ENCODE results near the gene KIF21B.

Gene KIF21B

DNA sequence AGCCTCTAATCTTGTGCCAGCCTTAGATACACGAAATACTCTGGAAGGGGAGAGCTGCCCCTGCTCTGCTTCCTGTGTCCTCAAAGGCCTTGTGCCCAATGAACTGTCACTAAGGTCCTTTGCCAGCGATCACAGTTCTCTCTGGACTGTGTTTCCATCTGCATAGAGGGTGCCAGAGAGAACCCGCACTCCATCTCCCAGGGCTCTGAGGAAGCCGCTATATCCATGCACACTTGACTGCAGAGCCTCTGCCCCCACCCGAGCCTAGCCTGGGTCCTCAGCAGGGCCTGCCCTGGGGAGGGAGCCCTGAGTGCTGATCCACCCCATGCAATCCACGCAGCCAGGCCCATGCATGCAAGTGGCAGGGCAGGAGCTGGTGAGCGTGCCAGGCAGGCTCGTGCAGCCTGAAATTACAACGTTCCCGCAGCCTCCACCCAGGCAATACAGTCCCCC, 30.6 kb upstream of the KIF21B start:
- peaks cover 69 to 84% of the 10 kb centered on the region in 2 experiments for H3K27me3 ChIP-seq (ENCODE audit: control insufficient read depth in 1 of 2, insufficient read depth in 1 of 2, low read length in 2 of 2)
- no peak overlapping the region for H2BK15ac ChIP-seq (ENCODE audit: low read depth, poor library complexity, severe bottlenecking)
- H3K18ac ChIP-seq (ENCODE audit: low read depth in 1 of 2, low read length in 2 of 2), result no peak overlapping the region
- H2BK120ac ChIP-seq (ENCODE audit: low read depth, low read length), result no peak overlapping the region
- no peak overlapping the region for H3K4me2 ChIP-seq (ENCODE audit: low read length, poor library complexity, severe bottlenecking)
- no peaks in the 10 kb centered on the region for H3K4me1 ChIP-seq (ENCODE audit: control insufficient read depth, insufficient read depth, low read depth, low read length)
- H4K91ac ChIP-seq (ENCODE audit: low read length), result no peak overlapping the region
- DNase-seq, result no peak
- H3K27ac ChIP-seq (ENCODE audit: low read length, poor library complexity, severe bottlenecking), result no peak overlapping the region
- H2BK5ac ChIP-seq (ENCODE audit: low read depth, low read length, poor library complexity, severe bottlenecking), result no peak overlapping the region
- H3K4me3 ChIP-seq (ENCODE audit: insufficient read depth in 1 of 2, low read depth in 1 of 2, low read length in 2 of 2), result no peak overlapping the region
- no peak overlapping the region for H2AFZ ChIP-seq (ENCODE audit: low read depth, low read length)
- no peak overlapping the region for H2AK5ac ChIP-seq (ENCODE audit: low read length, severe bottlenecking)
- no peak overlapping the region for H3K23ac ChIP-seq (ENCODE audit: low read length in 2 of 2)
- no peaks in the 10 kb centered on the region for H3K36me3 ChIP-seq (ENCODE audit: control insufficient read depth in 1 of 2, insufficient read depth in 2 of 2, low read depth in 1 of 2, low read length in 2 of 2)
- peak overlapping the region in 1 of 2 experiments; percentile 18 for H3K14ac ChIP-seq (ENCODE audit: low read length in 2 of 2)
- H4K8ac ChIP-seq (ENCODE audit: low read length), result no peak overlapping the region
- H3K9ac ChIP-seq (ENCODE audit: low read length), result no peak overlapping the region
- 85% methylated on average over 10 of the region's 10 CpGs for WGBS
- no peaks in the 10 kb centered on the region for H3K79me1 ChIP-seq (replicated peaks; ENCODE audit: low read length, poor library complexity, severe bottlenecking)
- H3K4ac ChIP-seq (ENCODE audit: low read depth in 1 of 2, low read length in 2 of 2), result no peak overlapping the region
- H3K9me3 ChIP-seq (ENCODE audit: control insufficient read depth, low read length), result no peaks in the 10 kb centered on the region
- H2BK12ac ChIP-seq (ENCODE audit: low read length in 2 of 2), result peak overlapping the region in 1 of 2 experiments; percentile 25

GRCh38 chr1:201053155-201053860, 29.8 kb upstream of the KIF21B start:
- Histone ChIP-seq H3K18ac (ENCODE audit: low read depth in 1 of 2, low read length in 2 of 2) (no peak overlapping the region), H3K4me1 (ENCODE audit: control insufficient read depth, insufficient read depth, low read depth, low read length) (no peaks in the 10 kb centered on the region), H3K4me3 (ENCODE audit: insufficient read depth in 1 of 2, low read depth in 1 of 2, low read length in 2 of 2) (no peak overlapping the region), H2AK5ac (ENCODE audit: low read length, severe bottlenecking) (no peak overlapping the region), H2BK12ac (ENCODE audit: low read length in 2 of 2) (no peak overlapping the region), H3K4ac (ENCODE audit: low read depth in 1 of 2, low read length in 2 of 2) (no peak overlapping the region), H3K9ac (ENCODE audit: low read length) (no peak overlapping the region), H3K36me3 (ENCODE audit: control insufficient read depth in 1 of 2, insufficient read depth in 2 of 2, low read depth in 1 of 2, low read length in 2 of 2) (no peaks in the 10 kb centered on the region), H3K27me3 (ENCODE audit: control insufficient read depth in 1 of 2, insufficient read depth in 1 of 2, low read length in 2 of 2) (peaks cover 69 to 84% of the 10 kb centered on the region in 2 experiments), H2AFZ (ENCODE audit: low read depth, low read length) (peak overlapping the region; percentile 51), H3K4me2 (ENCODE audit: low read length, poor library complexity, severe bottlenecking) (no peak overlapping the region), H4K91ac (ENCODE audit: low read length) (no peak overlapping the region), H3K79me1 (replicated peaks; ENCODE audit: low read length, poor library complexity, severe bottlenecking) (no peaks in the 10 kb centered on the region), H2BK120ac (ENCODE audit: low read depth, low read length) (no peak overlapping the region), H3K14ac (ENCODE audit: low read length in 2 of 2) (no peak overlapping the region), H2BK5ac (ENCODE audit: low read depth, low read length, poor library complexity, severe bottlenecking) (no peak overlapping the region), H3K9me3 (ENCODE audit: control insufficient read depth, low read length) (no peaks in the 10 kb centered on the region), H3K23ac (ENCODE audit: low read length in 2 of 2) (no peak overlapping the region), H3K27ac (ENCODE audit: low read length, poor library complexity, severe bottlenecking) (no peak overlapping the region), H2BK15ac (ENCODE audit: low read depth, poor library complexity, severe bottlenecking) (no peak overlapping the region), H4K8ac (ENCODE audit: low read length) (no peak overlapping the region)
- DNase-seq, result no peak
- 89% methylated on average over 22 of the region's 22 CpGs for WGBS

DNA sequence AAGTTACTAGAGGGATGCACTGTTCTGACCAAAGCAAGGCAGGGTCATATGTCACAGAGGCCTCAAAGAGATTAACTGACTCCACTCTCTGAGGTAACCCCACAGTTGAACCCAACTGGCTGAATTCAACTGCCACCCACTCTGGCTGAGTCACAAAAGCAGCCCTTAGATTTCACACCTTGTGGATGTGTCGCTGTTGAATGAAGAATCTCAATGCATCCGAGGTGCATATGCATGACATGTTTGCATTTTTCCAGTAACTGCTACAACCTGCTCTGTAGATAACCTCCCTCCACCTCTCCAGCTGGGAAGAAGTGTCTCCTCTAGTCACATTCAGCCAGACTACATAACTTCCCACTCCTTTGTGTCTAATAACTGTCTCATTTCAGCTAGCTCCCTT, 27.9 kb upstream of the KIF21B start:
- no peak overlapping the region for H4K91ac ChIP-seq (ENCODE audit: low read length)
- no peak overlapping the region for H2AFZ ChIP-seq (ENCODE audit: low read depth, low read length)
- H3K4me1 ChIP-seq (ENCODE audit: control insufficient read depth, insufficient read depth, low read depth, low read length), result no peaks in the 10 kb centered on the region
- no peak overlapping the region for H3K14ac ChIP-seq (ENCODE audit: low read length in 2 of 2)
- H3K27me3 ChIP-seq (ENCODE audit: control insufficient read depth in 1 of 2, insufficient read depth in 1 of 2, low read length in 2 of 2), result peaks cover 75 to 86% of the 10 kb centered on the region in 2 experiments
- no peak overlapping the region for H3K23ac ChIP-seq (ENCODE audit: low read length in 2 of 2)
- no peaks in the 10 kb centered on the region for H3K36me3 ChIP-seq (ENCODE audit: control insufficient read depth in 1 of 2, insufficient read depth in 2 of 2, low read depth in 1 of 2, low read length in 2 of 2)
- H4K8ac ChIP-seq (ENCODE audit: low read length), result no peak overlapping the region
- no peak for DNase-seq
- H3K27ac ChIP-seq (ENCODE audit: low read length, poor library complexity, severe bottlenecking), result no peak overlapping the region
- no peak overlapping the region for H2BK120ac ChIP-seq (ENCODE audit: low read depth, low read length)
- H2BK12ac ChIP-seq (ENCODE audit: low read length in 2 of 2), result no peak overlapping the region
- no peak overlapping the region for H3K4me2 ChIP-seq (ENCODE audit: low read length, poor library complexity, severe bottlenecking)
- no peak overlapping the region for H3K9ac ChIP-seq (ENCODE audit: low read length)
- H3K18ac ChIP-seq (ENCODE audit: low read depth in 1 of 2, low read length in 2 of 2), result no peak overlapping the region
- H3K4me3 ChIP-seq (ENCODE audit: insufficient read depth in 1 of 2, low read depth in 1 of 2, low read length in 2 of 2), result no peak overlapping the region
- no peak overlapping the region for H2BK5ac ChIP-seq (ENCODE audit: low read depth, low read length, poor library complexity, severe bottlenecking)
- WGBS, result 74% methylated on average over 2 of the region's 2 CpGs
- H2AK5ac ChIP-seq (ENCODE audit: low read length, severe bottlenecking), result no peak overlapping the region
- H2BK15ac ChIP-seq (ENCODE audit: low read depth, poor library complexity, severe bottlenecking), result no peak overlapping the region
- H3K9me3 ChIP-seq (ENCODE audit: control insufficient read depth, low read length), result no peaks in the 10 kb centered on the region
- no peak overlapping the region for H3K4ac ChIP-seq (ENCODE audit: low read depth in 1 of 2, low read length in 2 of 2)
- no peaks in the 10 kb centered on the region for H3K79me1 ChIP-seq (replicated peaks; ENCODE audit: low read length, poor library complexity, severe bottlenecking)

- no peak overlapping the region for H3K4me3 ChIP-seq (ENCODE audit: insufficient read depth in 1 of 2, low read depth in 1 of 2, low read length in 2 of 2)
- peak overlapping the region in 1 of 2 experiments; percentile 49 for H3K14ac ChIP-seq (ENCODE audit: low read length in 2 of 2)
- H2AK5ac ChIP-seq (ENCODE audit: low read length, severe bottlenecking), result no peak overlapping the region
- no peak overlapping the region for H2BK120ac ChIP-seq (ENCODE audit: low read depth, low read length)
- no peak overlapping the region for H4K8ac ChIP-seq (ENCODE audit: low read length)
- no peaks in the 10 kb centered on the region for H3K79me1 ChIP-seq (replicated peaks; ENCODE audit: low read length, poor library complexity, severe bottlenecking)
- H2BK5ac ChIP-seq (ENCODE audit: low read depth, low read length, poor library complexity, severe bottlenecking), result no peak overlapping the region
- no peak overlapping the region for H4K91ac ChIP-seq (ENCODE audit: low read length)
- H3K18ac ChIP-seq (ENCODE audit: low read depth in 1 of 2, low read length in 2 of 2), result no peak overlapping the region
- no peak overlapping the region for H3K9ac ChIP-seq (ENCODE audit: low read length)
- H3K4me1 ChIP-seq (ENCODE audit: control insufficient read depth, insufficient read depth, low read depth, low read length), result no peaks in the 10 kb centered on the region
- no peak overlapping the region for H3K27ac ChIP-seq (ENCODE audit: low read length, poor library complexity, severe bottlenecking)
- H3K27me3 ChIP-seq (ENCODE audit: control insufficient read depth in 1 of 2, insufficient read depth in 1 of 2, low read length in 2 of 2), result peaks cover 68 to 79% of the 10 kb centered on the region in 2 experiments
- no peak overlapping the region for H2AFZ ChIP-seq (ENCODE audit: low read depth, low read length)
- 82% methylated on average over 4 of the region's 5 CpGs for WGBS
- H3K36me3 ChIP-seq (ENCODE audit: control insufficient read depth in 1 of 2, insufficient read depth in 2 of 2, low read depth in 1 of 2, low read length in 2 of 2), result no peaks in the 10 kb centered on the region
- H3K4ac ChIP-seq (ENCODE audit: low read depth in 1 of 2, low read length in 2 of 2), result no peak overlapping the region
- no peak overlapping the region for H3K23ac ChIP-seq (ENCODE audit: low read length in 2 of 2)
- H3K4me2 ChIP-seq (ENCODE audit: low read length, poor library complexity, severe bottlenecking), result no peak overlapping the region
- no peak for DNase-seq
- no peaks in the 10 kb centered on the region for H3K9me3 ChIP-seq (ENCODE audit: control insufficient read depth, low read length)
- no peak overlapping the region for H2BK12ac ChIP-seq (ENCODE audit: low read length in 2 of 2)
- H2BK15ac ChIP-seq (ENCODE audit: low read depth, poor library complexity, severe bottlenecking), result no peak overlapping the region
Observed at GRCh38 chr1:201050515-201051277, 27.2 kb upstream of the KIF21B start.
